Neural progenitor cell (in vitro differentiated cells): ENCODE data around the gene C1RL. TPM values are rescaled to one million over a fixed set of nuclear protein-coding genes. Genes with fewer than 3 reads are reported as not detected.

ENCODE experiments used
- DNase-seq: peaks from one replicate; pipeline ENCODE4 v3.0.0-alpha.2; 2016; ENCODE audit warnings: low spot score
- H2AFZ ChIP-seq: fragments of 200-600 bp; sonication (generic); replicated peaks from 2 replicates; pipeline ENCODE4 v1.6.1; 2016; ENCODE audit warnings: antibody characterized with exemption
- H3F3A ChIP-seq: fragments of 200-600 bp; sonication (generic); 2 replicates; pipeline ENCODE4 v1.6.1; 2016; ENCODE audit warnings: antibody characterized with exemption, low read depth
- H3K27ac ChIP-seq: fragments of 200-600 bp; sonication (generic); 2 replicates; pipeline ENCODE4 v1.5.1; 2016; ENCODE audit warnings: mild to moderate bottlenecking
- H3K27me3 ChIP-seq: fragments of 200-600 bp; sonication (generic); 2 replicates; pipeline ENCODE4 v1.6.1; 2016; ENCODE audit warnings: mild to moderate bottlenecking, moderate library complexity
- H3K36me3 ChIP-seq: fragments of 200-600 bp; sonication (generic); 2 replicates; pipeline ENCODE4 v1.5.1; 2016
- H3K4me1 ChIP-seq: fragments of 200-600 bp; sonication (generic); 2 replicates; pipeline ENCODE4 v1.6.1; 2016; ENCODE audit warnings: mixed run types
- H3K4me2 ChIP-seq: fragments of 200-600 bp; sonication (generic); 2 replicates; pipeline ENCODE4 v1.6.1; 2016
- H3K4me3 ChIP-seq: fragments of 200-600 bp; sonication (generic); 2 replicates; pipeline ENCODE4 v1.5.1; 2016
- H3K79me2 ChIP-seq: fragments of 200-600 bp; sonication (generic); 2 replicates; pipeline ENCODE4 v1.6.1; 2016; ENCODE audit warnings: low read depth
- H3K9ac ChIP-seq: fragments of 200-600 bp; sonication (generic); 2 replicates; pipeline ENCODE4 v1.6.1; 2016
- H3K9me3 ChIP-seq: fragments of 200-600 bp; sonication (generic); 2 replicates; pipeline ENCODE4 v1.5.1; 2016; ENCODE audit warnings: low read depth
- H4K20me1 ChIP-seq: fragments of 200-600 bp; sonication (generic); 2 replicates; pipeline ENCODE4 v1.6.1; 2016; ENCODE audit warnings: low read depth
- H3K27ac Mint-ChIP-seq: 3 replicates; pipeline ENCODE4 v1.8.0; 2021; ENCODE audit warnings: mixed read lengths
- H3K27me3 Mint-ChIP-seq: 2 replicates; pipeline ENCODE4 v1.8.0; 2022; ENCODE audit warnings: low read depth, mild to moderate bottlenecking, inconsistent platforms, moderate library complexity, mixed read lengths; ENCODE audit not compliant: insufficient read depth
- H3K36me3 Mint-ChIP-seq: 3 replicates; pipeline ENCODE4 v1.8.0; 2021; ENCODE audit warnings: mixed read lengths
- H3K4me1 Mint-ChIP-seq: 3 replicates; pipeline ENCODE4 v1.8.0; 2021; ENCODE audit warnings: mixed read lengths
- H3K4me3 Mint-ChIP-seq: 3 replicates; pipeline ENCODE4 v1.8.0; 2021; ENCODE audit warnings: mild to moderate bottlenecking, moderate library complexity, mixed read lengths
- H3K9me3 Mint-ChIP-seq: 3 replicates; pipeline ENCODE4 v1.8.0; 2020; ENCODE audit warnings: mixed read lengths
- EZH2 ChIP-seq: fragments of 200-600 bp; sonication (generic); IDR thresholded peaks from 2 replicates; pipeline ENCODE4 v1.6.1; 2017; ENCODE audit warnings: antibody characterized with exemption, mild to moderate bottlenecking, moderate library complexity
- EZH2phosphoT487 ChIP-seq: fragments of 200-600 bp; sonication (generic); IDR thresholded peaks from 2 replicates; pipeline ENCODE4 v1.6.1; 2017; ENCODE audit warnings: antibody characterized with exemption
- total RNA-seq: library from RNA; depleted of rRNA; stranded (reverse); fragments of >200 nt; gene quantifications from 2 replicates; pipeline ENCODE4 v1.2.3, GENCODE V29; 2015; ENCODE audit warnings: low replicate concordance
- TF ChIP-seq, protein P1 (sequence below): fragments of 200-600 bp; sonication (generic); IDR thresholded peaks from 2 replicates; pipeline ENCODE4 v1.5.1; 2017; ENCODE audit warnings: antibody characterized with exemption, mild to moderate bottlenecking

Gene C1RL
- total RNA-seq, 1 donor from 2014 or later = 32.2 TPM

DNA sequence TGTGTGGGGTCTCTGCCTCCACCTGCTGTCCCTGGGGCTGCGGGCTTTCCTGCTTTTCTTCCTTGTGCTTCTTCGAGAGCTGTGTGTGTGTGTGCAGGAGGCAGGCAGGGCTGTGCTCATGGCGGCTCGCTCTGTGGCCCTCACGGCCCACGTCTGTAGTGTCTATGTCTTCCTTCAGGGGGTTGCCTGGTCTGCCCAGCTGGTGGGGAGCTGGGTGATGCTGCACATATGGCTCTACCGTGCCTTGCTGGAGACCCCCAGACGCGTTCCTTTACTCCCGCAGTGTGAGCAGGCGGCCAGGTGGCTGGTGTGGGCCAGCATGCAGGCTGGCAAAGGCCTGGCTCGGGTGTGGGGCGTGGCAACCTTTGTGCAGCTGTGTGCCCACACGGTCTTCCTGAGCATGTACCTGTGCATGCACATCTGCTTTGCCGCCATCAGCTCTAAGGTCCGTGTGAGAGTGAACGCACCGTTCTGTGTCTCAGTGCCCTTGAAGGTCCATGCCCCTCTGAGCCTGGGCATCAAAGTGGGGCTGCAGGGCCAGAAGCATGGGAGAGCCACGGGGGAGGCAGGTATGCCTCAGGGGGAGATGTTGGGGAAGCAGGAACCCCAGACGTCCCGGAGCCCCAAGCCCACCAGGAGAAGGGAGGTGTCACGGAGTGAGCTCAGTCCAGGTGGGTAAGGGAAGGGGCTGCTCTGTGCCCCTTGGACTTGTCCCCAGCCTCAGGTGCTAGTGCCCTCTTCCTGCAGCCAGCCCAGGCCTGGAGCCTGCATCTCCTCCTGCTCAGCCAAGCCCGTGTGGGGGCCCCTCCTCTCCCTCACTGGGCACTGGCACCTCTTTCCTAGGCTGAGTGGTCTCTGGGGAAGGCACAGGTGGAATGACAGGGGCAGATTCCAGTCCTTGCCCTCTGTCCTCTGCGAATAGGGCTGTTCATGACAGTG, 47.5 kb upstream of the C1RL start:
- Mint-ChIP-seq H3K4me3 (no peak overlapping the region), H3K27ac (no peak overlapping the region), H3K27me3 (peaks cover 7% of the 10 kb centered on the region), H3K9me3 (peaks cover 1% of the 10 kb centered on the region), H3K36me3 (peaks cover 7% of the 10 kb centered on the region), H3K4me1 (no peaks in the 10 kb centered on the region)
- no peak overlapping the region for H3K4me3 ChIP-seq
- H3F3A ChIP-seq = no peaks in the 10 kb centered on the region
- no peaks in the 10 kb centered on the region for H3K4me1 ChIP-seq
- H3K9ac ChIP-seq = no peak overlapping the region
- H2AFZ ChIP-seq = no peak overlapping the region
- DNase-seq = no peak
- H3K27ac ChIP-seq = no peak overlapping the region
- no peaks in the 10 kb centered on the region for H3K27me3 ChIP-seq
- H4K20me1 ChIP-seq = no peaks in the 10 kb centered on the region
- H3K9me3 ChIP-seq = no peaks in the 10 kb centered on the region
- TF ChIP-seq EZH2phosphoT487 (no peak), EZH2 (no peak)
- TF ChIP-seq, protein P1, sequence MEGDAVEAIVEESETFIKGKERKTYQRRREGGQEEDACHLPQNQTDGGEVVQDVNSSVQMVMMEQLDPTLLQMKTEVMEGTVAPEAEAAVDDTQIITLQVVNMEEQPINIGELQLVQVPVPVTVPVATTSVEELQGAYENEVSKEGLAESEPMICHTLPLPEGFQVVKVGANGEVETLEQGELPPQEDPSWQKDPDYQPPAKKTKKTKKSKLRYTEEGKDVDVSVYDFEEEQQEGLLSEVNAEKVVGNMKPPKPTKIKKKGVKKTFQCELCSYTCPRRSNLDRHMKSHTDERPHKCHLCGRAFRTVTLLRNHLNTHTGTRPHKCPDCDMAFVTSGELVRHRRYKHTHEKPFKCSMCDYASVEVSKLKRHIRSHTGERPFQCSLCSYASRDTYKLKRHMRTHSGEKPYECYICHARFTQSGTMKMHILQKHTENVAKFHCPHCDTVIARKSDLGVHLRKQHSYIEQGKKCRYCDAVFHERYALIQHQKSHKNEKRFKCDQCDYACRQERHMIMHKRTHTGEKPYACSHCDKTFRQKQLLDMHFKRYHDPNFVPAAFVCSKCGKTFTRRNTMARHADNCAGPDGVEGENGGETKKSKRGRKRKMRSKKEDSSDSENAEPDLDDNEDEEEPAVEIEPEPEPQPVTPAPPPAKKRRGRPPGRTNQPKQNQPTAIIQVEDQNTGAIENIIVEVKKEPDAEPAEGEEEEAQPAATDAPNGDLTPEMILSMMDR = no peak
- H3K4me2 ChIP-seq = no peak overlapping the region
- no peaks in the 10 kb centered on the region for H3K36me3 ChIP-seq
- H3K79me2 ChIP-seq = no peaks in the 10 kb centered on the region

DNA sequence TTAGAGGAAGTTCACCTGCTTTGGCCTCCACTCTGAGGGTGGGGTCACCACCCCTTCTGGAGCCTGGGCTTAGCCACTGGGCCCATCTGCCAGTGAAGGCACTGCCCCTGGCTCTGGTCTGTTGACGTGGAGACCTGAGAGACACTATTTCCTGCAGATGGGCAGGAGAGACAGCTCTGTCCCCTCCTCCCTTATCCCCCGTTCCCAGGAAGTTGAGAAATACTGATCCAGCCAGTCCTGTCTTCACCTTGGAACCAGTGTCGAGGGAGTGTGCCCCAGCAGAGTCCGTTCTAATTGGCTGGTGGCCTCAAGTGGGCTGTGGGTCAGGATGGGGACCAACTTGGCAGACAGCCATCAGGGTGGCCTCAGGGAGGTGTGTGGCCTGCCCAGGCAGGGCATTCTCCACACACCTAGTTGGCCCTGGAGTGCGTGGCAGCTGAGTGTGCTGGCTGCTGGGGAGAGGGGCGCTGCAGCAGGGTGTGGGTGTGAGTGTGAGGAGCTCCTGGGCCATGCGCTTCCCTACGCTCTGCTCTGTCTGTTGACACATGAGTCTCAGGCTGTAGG, 46.5 kb upstream of the C1RL start:
- Histone ChIP-seq H3F3A (no peaks in the 10 kb centered on the region), H3K4me1 (no peaks in the 10 kb centered on the region), H3K9ac (no peak overlapping the region), H3K27ac (no peak overlapping the region), H3K9me3 (no peaks in the 10 kb centered on the region), H3K79me2 (no peaks in the 10 kb centered on the region), H3K27me3 (no peaks in the 10 kb centered on the region), H3K36me3 (no peaks in the 10 kb centered on the region), H3K4me2 (no peak overlapping the region), H2AFZ (no peak overlapping the region), H4K20me1 (no peaks in the 10 kb centered on the region), H3K4me3 (no peak overlapping the region)
- Mint-ChIP-seq H3K36me3 (peaks cover 9% of the 10 kb centered on the region), H3K4me1 (no peaks in the 10 kb centered on the region), H3K27ac (no peak overlapping the region), H3K4me3 (no peak overlapping the region), H3K9me3 (no peaks in the 10 kb centered on the region), H3K27me3 (peaks cover 7% of the 10 kb centered on the region)
- TF ChIP-seq, protein P1 = no peak
- TF ChIP-seq EZH2phosphoT487 (no peak), EZH2 (no peak)
- no peak for DNase-seq

DNA sequence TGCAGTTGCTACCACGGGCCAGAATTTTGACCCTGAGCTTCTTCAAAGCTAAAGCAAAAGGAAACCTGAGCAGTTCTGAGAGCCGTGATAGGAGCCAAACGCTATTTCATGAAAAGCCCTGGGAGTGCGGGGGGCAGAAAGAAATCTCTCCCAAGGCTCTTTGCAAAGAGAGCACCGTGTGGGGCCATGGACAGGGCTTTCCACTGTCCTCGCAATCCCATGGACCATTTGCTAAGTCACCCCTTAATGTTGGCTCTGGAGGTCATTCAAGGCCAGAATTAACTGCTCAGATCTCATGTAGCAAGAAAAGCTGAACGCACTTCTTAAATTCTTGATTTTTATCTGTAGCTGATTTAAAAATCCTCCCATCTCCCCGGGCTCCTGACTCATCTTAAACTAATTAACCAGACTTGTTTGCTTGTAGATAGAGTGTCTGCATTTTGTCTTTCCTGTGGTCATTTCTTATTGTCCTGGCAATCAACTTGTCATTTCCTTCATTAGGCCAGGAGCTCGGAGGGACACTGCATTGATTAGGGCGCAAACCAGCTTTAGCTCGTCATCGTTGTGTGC, 46.0 kb upstream of the C1RL start:
- TF ChIP-seq, protein P1 = no peak
- TF ChIP-seq EZH2phosphoT487 (no peak), EZH2 (no peak)
- no peak overlapping the region for H3K4me2 ChIP-seq

More for the DNA sequence above, 46.0 kb upstream of the C1RL start:
- H3K4me1 Mint-ChIP-seq = no peaks in the 10 kb centered on the region
- Histone ChIP-seq H2AFZ (no peak overlapping the region), H3K9ac (no peak overlapping the region), H3K4me1 (no peaks in the 10 kb centered on the region), H3K36me3 (no peaks in the 10 kb centered on the region), H3K9me3 (no peaks in the 10 kb centered on the region), H3K4me3 (no peak overlapping the region), H4K20me1 (no peaks in the 10 kb centered on the region), H3K27ac (no peak overlapping the region), H3F3A (no peaks in the 10 kb centered on the region), H3K27me3 (no peaks in the 10 kb centered on the region), H3K79me2 (no peaks in the 10 kb centered on the region)
- H3K9me3 Mint-ChIP-seq = no peaks in the 10 kb centered on the region
- no peak overlapping the region for H3K4me3 Mint-ChIP-seq
- H3K27me3 Mint-ChIP-seq = peaks cover 7% of the 10 kb centered on the region
- H3K27ac Mint-ChIP-seq = no peak overlapping the region
- DNase-seq = no peak
- peaks cover 9% of the 10 kb centered on the region for H3K36me3 Mint-ChIP-seq
